NCI-H82 treated with DMSO at 0.1 percent for 48 hours (cell line): Measurements from ENCODE around the gene EIF2S1.
"Not testable (repeated sequence)": the region's sequence is repeated elsewhere in the genome, so short reads cannot be mapped to it uniquely, and the experiment has no call there.

Experiments
- DNase-seq: peaks from one replicate; lab custom pipeline; 2025; ENCODE audit not compliant: unreplicated experiment; lab: John Stamatoyannopoulos, UW

EIF2S1 gene

DNA sequence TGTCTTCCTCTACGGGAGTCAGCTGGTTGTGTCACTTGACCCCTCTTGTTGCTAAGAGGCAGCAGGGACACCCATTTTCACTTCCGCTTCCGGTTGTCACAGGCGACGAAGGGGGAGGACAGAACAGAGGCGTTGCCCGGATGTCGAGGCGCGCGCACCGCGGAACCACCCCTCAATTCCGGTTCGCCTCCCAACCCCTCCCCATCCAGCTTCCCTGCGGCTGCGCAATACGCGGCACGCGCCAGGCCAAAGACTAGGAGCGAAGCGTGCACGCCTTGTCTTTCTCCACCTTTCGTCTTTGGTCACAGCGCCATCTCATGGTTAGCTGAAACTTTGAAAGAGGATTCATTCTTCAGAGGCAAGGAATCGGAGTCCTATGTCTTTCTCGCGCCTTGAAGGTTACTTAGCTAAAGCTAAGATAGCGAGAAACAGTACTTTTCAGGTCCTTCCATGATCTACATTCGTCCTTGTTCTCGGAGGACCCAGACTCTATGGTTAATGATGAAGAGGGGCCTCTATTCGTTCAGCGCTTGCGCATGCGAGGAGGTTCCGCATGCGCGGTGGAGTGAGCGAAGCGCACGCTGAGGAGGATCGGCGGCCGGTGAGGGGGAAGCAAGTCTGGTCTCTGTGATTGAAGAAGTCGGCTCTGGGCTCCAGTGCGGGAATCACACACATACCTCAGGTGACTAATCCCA, at the start of gene EIF2S1, which contains the start of gene ATP6V1D:
Gene EIF2S1, plus strand, starts transcription at position 554 of the 695 bp plus-strand sequence. CDS start 4,440 bp downstream, outside the sequence.
Gene ATP6V1D, minus strand, starts transcription at position 30 of the 695 bp plus-strand sequence. CDS start 106 bp downstream, outside the sequence.
- peak; percentile 85 for DNase-seq

DNA sequence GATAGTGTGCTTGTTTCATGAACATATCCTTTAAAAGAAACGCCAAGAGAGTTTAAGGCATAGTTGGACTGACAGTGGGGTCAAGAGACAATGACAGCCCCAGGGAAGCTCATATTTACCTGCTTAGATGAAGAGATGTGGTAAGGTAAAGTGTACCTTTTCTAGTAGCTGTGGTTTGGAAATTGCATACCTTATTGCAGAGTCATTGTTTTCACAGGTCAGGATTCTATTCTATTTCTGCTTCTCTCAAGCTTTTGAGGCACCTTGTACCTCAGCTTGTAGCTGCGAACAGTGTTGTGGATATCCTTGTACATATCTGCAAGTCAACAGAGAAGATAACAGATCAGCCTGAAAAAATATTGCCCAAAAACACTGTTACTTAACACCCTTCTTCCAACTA, 48.3 kb upstream of the EIF2S1 start:
- DNase-seq, result no peak

DNA sequence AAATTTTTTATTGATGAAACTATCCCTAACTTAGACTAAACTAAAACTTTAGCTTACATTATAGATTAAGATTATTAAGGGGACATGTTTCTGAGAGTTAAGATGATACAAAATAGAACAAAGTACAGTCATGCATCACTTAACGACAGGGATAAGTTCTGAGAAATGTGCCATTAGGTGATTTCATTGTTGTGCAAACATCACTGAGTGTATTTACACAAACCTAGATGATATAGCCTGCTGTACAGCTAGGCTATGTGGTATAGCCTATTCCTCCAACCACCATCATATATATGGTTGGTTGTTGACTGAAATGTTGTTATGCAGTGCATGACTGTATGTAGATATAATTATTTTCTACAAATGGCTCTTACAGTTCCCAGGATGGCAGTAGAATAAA, 47.0 kb upstream of the EIF2S1 start:
- no peak for DNase-seq

DNA sequence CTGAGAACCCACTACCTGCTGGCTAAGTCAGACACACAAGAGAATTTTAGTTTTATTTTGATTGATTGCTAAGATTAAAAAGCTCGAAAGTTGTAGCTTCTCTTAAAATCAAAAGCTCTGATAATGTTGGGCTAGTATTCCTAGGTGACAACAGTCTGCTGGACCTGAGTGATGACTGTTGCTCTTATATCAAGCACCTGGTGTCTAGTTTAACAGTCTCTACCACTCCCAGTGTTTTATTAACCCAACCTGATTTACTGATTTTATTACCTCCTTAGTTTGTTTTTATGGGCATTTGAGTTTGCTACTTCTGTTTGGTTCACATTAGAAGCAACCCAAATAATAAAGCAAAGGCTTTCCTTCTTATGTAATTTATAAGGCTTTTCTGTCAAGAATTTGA, 42.3 kb upstream of the EIF2S1 start:
- no peak for DNase-seq

DNA sequence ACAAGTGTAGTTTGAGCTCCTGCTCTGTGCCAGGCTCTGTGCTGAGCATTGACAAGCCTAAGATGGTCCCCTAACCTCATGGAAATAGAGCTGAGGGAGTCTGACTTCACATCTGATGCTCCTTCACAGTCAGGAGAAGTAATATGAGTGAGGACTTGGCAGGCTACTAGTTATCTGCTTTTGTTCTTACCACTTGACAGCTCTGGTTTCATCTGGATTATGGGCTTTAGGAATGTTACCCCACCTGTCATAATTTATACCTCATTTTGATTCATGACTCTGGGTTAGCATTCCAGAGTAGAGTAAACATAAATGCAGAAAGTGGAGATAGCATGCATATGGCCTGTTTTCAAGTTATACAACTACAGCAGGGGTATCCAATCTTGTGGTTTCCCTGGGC, 41.0 kb upstream of the EIF2S1 start:
- no peak for DNase-seq

GRCh38 chr14:67329666-67330065, 30.5 kb upstream of the EIF2S1 start:
- not testable (repeated sequence) for DNase-seq

- DNase-seq, result no peak
Measured at GRCh38 chr14:67331368-67332125, 28.6 kb upstream of the EIF2S1 start.

DNA sequence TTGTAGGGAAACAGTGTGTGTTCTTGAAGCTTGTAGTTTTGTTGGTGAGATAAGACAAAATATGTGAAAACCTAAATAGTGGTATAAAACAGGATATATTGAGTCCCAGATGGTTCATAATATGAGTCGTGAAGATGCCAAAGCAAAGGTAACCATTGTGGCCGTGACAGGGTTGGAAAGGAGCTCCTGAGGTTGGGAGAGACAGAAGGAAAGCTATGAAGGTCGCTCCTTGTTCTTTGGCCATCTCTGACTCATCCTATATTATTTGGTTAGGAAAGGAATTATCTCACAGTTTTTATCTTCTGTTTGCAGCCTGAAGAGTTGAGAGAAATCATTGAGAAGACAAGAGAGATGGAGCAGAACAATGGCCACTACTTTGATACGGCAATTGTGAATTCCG, 27.7 kb upstream of the EIF2S1 start:
- DNase-seq, result no peak

- DNase-seq, result no peak
Measured at GRCh38 chr14:67335781-67336180, 24.3 kb upstream of the EIF2S1 start.

DNA sequence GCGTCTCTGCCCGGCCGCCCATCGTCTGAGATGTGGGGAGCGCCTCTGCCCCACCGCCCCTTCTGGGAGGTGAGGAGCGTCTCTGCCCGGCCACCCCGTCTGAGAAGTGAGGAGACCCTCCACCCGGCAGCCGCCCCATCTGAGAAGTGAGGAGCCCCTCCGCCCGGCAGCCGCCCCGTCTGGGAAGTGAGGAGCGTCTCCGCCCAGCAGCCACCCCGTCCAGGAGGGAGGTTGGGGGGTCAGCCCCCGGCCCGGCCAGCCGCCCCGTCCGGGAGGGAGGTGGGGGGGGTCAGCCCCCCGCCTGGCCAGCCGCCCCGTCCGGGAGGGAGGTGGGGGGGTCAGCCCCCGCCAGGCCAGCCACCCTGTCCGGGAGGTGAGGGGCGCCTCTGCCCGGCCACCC, 18.9 kb upstream of the EIF2S1 start:
- DNase-seq, result not testable (repeated sequence)

DNA sequence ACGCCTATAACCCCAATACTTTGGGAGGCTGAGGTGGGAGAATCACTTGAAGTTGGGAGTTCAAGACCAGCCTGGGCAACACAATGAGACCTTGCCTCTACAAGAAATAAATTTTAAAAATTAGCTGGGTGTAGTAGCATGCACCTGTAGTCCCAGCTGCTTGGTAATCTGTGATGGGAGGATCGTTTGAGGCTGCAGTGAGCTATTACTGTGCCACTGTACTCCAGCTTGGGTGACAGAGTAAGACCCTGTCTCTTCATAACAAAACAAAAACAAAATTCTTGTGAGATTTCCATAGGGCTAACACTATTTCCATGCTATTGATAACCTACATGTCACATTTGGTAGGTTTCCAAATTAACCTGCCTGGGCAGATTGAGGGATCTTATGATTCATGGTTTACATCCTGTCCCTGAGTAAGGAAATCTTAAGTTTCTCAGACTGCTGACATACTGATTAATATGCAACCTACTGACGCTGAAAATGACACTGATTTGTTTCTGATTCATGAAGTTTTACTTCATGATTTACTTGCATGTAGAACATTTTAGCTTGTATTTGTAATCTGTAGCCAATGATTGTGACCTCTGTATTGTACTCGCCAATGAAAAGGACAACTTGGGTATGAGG, 16.4 kb upstream of the EIF2S1 start:
- no peak for DNase-seq

DNA sequence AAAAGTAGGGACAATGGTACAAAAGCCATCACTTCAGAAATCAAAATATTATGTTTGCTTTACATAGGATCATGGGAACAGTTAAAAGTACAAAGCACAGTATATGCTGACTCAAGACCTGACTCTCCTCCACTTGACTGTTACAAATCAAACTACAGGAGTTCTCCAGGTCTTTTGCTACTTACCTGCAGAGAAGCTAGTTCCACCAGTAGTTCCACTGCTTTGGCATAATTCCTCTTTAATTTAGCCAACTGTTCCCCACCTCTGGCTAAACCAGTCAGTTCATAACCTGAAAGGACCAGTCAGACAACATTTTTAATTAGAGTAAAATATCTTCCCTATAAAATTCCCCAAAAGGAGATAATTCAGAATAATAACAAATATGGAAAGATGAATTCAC, 14.5 kb upstream of the EIF2S1 start:
- DNase-seq, result no peak

- DNase-seq, result no peak
Measured at GRCh38 chr14:67352055-67352454, 8.1 kb upstream of the EIF2S1 start.

DNA sequence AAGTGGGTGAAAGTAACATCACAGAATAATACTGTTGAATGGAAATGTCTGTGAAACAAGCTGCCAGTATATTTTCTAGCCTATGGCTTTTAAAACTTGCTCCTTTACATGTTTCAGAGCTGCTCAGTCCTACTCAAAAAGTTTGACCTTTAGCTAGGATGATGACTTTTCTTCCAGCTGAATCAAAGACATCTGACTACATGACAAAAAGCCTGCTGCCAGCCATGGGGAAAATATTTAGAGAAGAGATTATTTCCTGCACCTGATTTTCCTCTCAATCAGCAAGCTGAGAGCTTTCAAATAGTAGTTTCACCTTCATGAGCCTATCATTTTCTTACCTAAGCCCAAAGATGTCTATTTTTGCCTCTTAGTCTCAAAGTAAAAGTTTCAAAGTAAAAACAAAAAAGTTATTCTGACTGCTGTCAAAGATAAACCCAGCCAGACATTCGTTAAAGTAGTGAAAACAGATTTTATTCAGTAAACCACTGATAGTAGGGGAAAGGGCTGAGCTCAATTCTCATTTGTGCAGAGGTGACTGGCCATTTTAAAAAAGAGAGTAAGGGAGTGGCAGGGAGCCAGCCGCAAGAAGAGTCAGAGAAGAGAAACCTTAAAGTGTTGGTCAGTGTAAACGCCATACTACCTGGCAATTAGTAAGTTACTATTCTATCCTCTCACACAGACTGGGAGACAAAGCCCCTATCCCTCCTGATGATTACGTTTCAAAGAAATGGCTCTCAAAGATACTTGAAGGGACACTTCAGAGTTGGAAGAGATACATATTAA, 2.8 kb upstream of the EIF2S1 start:
- DNase-seq, result no peak

DNA sequence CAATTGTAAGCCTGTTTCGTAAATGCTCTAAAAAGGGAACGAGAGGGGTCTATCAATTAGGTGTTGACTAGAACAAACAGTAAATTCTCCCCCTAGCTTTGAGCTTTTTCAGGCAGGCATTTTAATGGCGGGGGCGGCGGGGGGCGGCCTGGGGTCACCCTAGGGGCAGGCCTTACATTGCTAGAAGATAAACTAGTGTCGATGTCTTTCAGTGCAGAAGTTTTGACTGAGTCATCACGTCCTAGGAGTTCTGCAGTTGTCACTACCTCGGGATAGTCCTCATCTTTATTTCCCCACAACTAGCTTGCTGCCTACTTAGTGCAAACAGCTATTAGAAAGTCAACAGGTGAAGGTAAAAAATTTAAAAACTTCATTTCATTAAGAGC, 2.2 kb upstream of the EIF2S1 start:
- no peak for DNase-seq

DNA sequence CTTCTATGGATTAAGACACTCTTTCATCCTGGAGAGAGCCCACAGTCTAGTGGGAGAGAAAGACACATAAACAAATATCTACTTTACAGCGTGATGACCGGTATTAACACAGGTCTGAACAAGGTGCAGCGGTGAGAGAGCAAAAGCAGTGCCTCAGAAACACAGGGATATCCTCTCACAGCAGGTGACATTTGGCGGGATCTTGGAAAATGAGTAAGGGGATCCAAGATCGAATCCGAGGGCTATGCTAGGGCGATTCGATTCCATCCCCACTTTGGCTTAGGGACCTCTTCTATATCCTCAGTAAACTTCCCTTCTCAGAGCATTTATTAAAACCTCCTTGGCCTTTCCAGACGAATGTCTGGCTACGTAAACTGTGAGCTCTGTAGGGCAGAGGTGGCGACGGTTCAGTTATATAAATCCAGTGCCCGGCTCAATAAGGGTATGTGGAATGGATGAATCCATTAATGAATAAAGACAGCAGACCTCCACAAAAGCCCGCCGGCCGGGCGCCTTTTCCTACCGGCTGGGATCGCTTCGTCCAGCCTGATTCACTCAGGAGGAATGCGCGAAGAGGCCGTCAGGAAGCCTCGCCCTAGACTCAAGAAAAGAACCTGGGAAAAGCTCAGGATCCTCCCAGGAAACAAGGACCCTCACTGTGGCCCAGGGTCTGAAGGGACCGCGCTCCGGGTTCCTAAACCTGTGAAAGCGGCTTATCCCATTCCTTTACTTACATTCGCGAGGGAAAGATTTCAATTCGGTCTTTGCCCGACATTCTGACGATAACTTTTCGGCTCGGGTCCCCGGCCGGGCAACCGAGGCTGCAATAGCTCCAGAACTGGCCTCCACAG, 979 bp upstream of the EIF2S1 start:
- DNase-seq, result no peak

DNA sequence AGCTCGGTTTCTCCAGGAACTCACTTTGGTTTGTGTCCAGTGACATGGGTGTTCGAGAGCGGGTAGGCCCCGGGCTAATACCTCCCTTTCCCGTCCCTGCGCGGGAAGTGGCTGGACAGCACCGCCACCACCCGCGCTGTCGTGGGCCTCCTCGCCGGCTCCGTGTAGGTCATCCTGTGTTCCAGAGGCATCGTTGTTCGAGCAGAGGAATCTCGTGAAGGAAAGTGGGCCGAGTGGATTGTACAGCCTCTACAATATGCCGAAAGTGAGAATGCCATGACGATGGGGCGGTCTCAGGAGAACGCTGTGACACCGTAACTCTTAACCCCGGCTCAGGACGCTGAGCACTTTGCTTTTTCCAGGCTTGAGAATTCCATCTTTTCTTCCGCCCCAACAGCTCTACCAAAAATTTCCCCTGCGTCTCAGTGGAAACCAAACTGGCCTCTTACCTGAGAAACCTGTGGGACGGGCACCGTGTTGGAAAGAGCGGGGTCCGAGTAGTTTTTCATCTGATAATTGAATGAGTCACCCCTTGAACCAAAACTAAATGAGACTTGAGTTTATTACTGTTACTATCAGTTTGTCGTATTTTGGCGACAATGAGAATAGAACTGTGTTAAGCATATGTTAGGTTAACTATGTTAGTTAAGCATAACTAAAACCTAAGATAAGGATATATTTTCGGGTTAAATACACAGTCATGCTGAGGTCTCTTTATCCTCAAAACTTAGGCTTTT, 510 bp downstream of the EIF2S1 start:
- DNase-seq, result no peak

- DNase-seq, result no peak
Measured at GRCh38 chr14:67365476-67365875, 5.3 kb downstream of the EIF2S1 start.

DNA sequence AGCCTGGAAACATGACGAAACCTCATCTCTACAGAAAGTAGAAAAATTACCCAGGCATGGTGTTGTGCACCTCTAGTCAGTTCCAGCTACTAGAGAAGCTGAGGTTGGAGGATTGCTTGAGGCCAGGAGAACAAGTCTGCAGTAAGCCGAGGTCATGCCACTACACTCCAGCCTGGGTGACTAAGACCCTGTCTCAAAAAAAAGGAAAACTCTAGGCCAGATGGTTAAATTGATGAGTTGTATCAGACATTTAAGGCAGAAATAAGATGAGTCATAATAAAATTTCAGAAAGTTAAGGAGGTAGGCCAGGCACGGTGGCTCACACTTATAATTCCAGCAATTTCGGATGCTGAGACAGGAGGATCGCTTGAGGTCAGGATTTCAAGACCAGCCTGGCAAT, 10.7 kb downstream of the EIF2S1 start:
- no peak for DNase-seq
